Loucy (cell line): Measurements from ENCODE around the gene P2RX3.

Source experiments
- H2AFZ ChIP-seq: fragments of 200-600 bp; sonication (generic); 2 replicates; pipeline ENCODE4 v1.6.0; 2016; ENCODE audit warnings: antibody characterized with exemption, mild to moderate bottlenecking, low read length, moderate library complexity
- H3F3A ChIP-seq: fragments of 200-600 bp; 2 replicates; pipeline ENCODE4 v1.6.0; 2016; ENCODE audit warnings: antibody characterized with exemption, low read depth, mild to moderate bottlenecking
- H3K27me3 ChIP-seq: fragments of 200-600 bp; sonication (generic); 2 replicates; pipeline ENCODE4 v1.6.1; 2014; ENCODE audit warnings: low read length, mild to moderate bottlenecking; ENCODE audit not compliant: insufficient read depth, poor library complexity, severe bottlenecking
- H3K36me3 ChIP-seq: fragments of 200-600 bp; sonication (generic); 2 replicates; pipeline ENCODE4 v1.6.1; 2016; ENCODE audit warnings: low read length; ENCODE audit not compliant: insufficient read depth
- H3K4me1 ChIP-seq: fragments of 200-600 bp; sonication (generic); 2 replicates; pipeline ENCODE4 v1.5.1; 2014; ENCODE audit warnings: low read length, mild to moderate bottlenecking; ENCODE audit not compliant: insufficient read depth, poor library complexity, severe bottlenecking
- H3K4me2 ChIP-seq: fragments of 200-600 bp; sonication (generic); 2 replicates; pipeline ENCODE4 v1.6.0; 2014; ENCODE audit warnings: antibody characterized with exemption, low read length, low read depth, mild to moderate bottlenecking; ENCODE audit not compliant: poor library complexity, severe bottlenecking
- H3K4me3 ChIP-seq: fragments of 200-600 bp; sonication (generic); 2 replicates; pipeline ENCODE4 v1.5.1; 2014; ENCODE audit warnings: low read length, mild to moderate bottlenecking, mixed read lengths; ENCODE audit not compliant: poor library complexity, severe bottlenecking
- H3K79me2 ChIP-seq: fragments of 200-600 bp; sonication (generic); 2 replicates; pipeline ENCODE4 v1.6.1; 2014; ENCODE audit warnings: low read length; ENCODE audit not compliant: insufficient read depth
- H3K9ac ChIP-seq: fragments of 200-600 bp; sonication (generic); 2 replicates; pipeline ENCODE4 v1.6.0; 2014; ENCODE audit warnings: mild to moderate bottlenecking, low read depth, low read length, moderate library complexity; ENCODE audit not compliant: poor library complexity, severe bottlenecking
- H3K9me2 ChIP-seq: fragments of 200-600 bp; sonication (generic); replicated peaks from 2 replicates; pipeline ENCODE4 v1.6.1; 2016; ENCODE audit warnings: low read depth, low read length, mixed read lengths
- H3K9me3 ChIP-seq: fragments of 200-600 bp; sonication (generic); 2 replicates; pipeline ENCODE4 v1.6.1; 2014; ENCODE audit warnings: mild to moderate bottlenecking, antibody characterized with exemption, low read length, low read depth; ENCODE audit not compliant: insufficient read depth
- H4K20me1 ChIP-seq: fragments of 200-600 bp; sonication (generic); 2 replicates; pipeline ENCODE4 v1.6.0; 2014; ENCODE audit warnings: antibody characterized with exemption, low read length, mild to moderate bottlenecking; ENCODE audit not compliant: insufficient read depth, poor library complexity, severe bottlenecking
- EZH2phosphoT487 ChIP-seq: fragments of 200-600 bp; IDR thresholded peaks from 2 replicates; pipeline ENCODE4 v1.6.1; 2018; ENCODE audit warnings: antibody characterized with exemption, mild to moderate bottlenecking, moderate library complexity, borderline replicate concordance
- TF ChIP-seq, protein P1 (sequence below): fragments of 200-600 bp; sonication (generic); conservative IDR thresholded peaks from 2 replicates; pipeline ENCODE4 v1.5.1; 2014; ENCODE audit warnings: mild to moderate bottlenecking, antibody characterized with exemption, low read length

The P2RX3 gene

DNA sequence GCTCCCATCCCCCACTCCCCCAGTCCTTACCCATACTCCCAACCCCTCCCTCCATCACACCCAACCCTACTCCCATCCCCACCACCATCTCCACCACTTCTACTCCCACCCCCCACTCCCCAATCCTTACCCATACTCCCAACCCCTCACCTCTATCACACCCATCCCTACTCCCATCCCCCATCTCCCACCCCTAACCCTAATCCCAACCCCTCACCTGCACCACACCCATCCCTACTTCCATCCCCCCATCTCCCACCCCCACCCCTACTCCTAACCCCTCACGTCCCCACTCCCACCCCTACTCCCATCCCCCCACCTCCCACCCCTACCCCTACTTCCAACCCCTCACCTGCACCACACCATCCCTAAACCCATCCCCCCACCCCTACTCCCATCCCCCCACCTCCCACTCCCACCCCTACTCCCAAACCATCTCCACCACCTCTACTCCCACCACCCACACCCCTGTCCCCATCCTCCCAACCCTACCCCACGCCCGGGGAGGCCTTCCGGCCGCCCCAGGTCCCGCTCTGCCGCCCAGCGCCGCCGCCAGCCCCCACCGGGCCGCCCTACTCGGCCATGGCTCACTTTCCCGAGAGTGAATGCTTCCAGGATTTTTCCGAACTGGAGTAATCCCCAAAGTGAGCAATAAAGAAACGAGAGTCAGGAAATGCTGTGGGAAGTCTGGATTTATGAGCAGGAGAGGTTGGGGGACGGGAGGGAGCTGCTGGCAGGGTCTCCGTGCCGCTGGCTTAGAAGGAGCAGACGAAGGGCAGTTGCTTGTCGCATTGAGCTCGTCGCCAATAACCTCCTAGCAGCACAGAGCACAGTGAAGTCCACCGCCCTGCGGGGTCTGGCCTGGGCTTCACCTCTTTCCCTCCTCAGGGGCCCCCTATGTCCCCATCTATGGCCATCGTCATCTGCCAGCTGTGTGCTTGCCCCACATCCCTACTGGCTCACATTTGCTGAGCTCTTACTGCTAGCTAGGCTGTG is 38.2 kb downstream of the P2RX3 start:
- TF ChIP-seq EZH2phosphoT487, result no peak
- TF ChIP-seq, protein P1, sequence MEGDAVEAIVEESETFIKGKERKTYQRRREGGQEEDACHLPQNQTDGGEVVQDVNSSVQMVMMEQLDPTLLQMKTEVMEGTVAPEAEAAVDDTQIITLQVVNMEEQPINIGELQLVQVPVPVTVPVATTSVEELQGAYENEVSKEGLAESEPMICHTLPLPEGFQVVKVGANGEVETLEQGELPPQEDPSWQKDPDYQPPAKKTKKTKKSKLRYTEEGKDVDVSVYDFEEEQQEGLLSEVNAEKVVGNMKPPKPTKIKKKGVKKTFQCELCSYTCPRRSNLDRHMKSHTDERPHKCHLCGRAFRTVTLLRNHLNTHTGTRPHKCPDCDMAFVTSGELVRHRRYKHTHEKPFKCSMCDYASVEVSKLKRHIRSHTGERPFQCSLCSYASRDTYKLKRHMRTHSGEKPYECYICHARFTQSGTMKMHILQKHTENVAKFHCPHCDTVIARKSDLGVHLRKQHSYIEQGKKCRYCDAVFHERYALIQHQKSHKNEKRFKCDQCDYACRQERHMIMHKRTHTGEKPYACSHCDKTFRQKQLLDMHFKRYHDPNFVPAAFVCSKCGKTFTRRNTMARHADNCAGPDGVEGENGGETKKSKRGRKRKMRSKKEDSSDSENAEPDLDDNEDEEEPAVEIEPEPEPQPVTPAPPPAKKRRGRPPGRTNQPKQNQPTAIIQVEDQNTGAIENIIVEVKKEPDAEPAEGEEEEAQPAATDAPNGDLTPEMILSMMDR, result no peak
- Histone ChIP-seq H2AFZ (no peak overlapping the region), H3F3A (no peaks in the 10 kb centered on the region), H3K36me3 (no peaks in the 10 kb centered on the region), H3K4me1 (peaks cover 2% of the 10 kb centered on the region), H3K27me3 (no peaks in the 10 kb centered on the region), H3K9me2 (no peaks in the 10 kb centered on the region), H4K20me1 (no peaks in the 10 kb centered on the region), H3K79me2 (no peaks in the 10 kb centered on the region), H3K9me3 (no peaks in the 10 kb centered on the region), H3K4me3 (no peak overlapping the region), H3K9ac (no peak overlapping the region), H3K4me2 (no peak overlapping the region)

DNA sequence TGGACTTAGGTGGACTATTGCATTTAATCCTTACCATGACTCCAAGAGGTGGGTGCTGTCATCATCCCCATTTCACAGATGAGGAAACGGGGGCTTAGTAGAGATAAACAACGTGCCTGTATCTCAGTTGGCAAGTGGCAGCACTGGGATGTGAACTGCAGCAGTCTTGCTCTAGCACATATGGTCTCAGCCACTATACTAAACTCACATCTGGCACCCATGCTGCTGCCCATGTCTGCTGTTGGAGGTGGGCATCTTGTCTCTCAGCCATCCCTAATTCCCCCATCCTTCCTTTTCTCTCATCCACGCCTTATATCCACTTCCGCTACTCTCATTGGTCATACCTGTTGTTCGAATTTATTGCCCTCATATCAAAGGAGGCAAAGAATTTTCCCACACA is 39.0 kb downstream of the P2RX3 start:
- H3K36me3 ChIP-seq, result no peaks in the 10 kb centered on the region
- H4K20me1 ChIP-seq, result no peaks in the 10 kb centered on the region
- no peaks in the 10 kb centered on the region for H3F3A ChIP-seq
- no peak overlapping the region for H3K4me3 ChIP-seq
- H3K4me2 ChIP-seq, result no peak overlapping the region
- H3K79me2 ChIP-seq, result no peaks in the 10 kb centered on the region
- H3K9me2 ChIP-seq, result no peaks in the 10 kb centered on the region
- TF ChIP-seq EZH2phosphoT487, result no peak
- TF ChIP-seq, protein P1, result no peak
- no peak overlapping the region for H2AFZ ChIP-seq
- no peak overlapping the region for H3K9ac ChIP-seq
- no peaks in the 10 kb centered on the region for H3K4me1 ChIP-seq
- H3K27me3 ChIP-seq, result no peaks in the 10 kb centered on the region
- no peaks in the 10 kb centered on the region for H3K9me3 ChIP-seq

DNA sequence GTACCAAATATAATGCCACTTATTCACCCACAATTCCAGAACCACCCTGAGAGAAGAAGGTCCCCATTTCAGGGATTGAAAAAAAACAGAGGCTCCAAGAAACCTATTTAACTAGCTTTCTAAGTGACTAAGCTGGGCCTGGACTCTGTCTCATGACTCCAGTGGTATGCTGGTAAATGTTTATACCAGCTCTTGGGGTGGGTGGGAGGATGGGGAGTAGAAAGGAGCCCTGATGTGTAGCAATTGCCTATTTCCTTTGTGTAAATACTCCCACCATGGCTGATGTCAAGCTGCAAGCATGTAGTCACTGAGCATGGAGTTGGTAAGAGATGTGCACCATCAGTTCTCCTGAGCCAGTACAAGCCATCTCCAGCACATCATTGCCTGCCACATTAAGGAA is 40.0 kb downstream of the P2RX3 start:
- Histone ChIP-seq H3K4me3 (no peak overlapping the region), H3K4me2 (no peak overlapping the region), H3K9me3 (no peaks in the 10 kb centered on the region), H3K9me2 (no peaks in the 10 kb centered on the region), H3K36me3 (no peaks in the 10 kb centered on the region), H3K4me1 (no peaks in the 10 kb centered on the region), H3K79me2 (no peaks in the 10 kb centered on the region), H3K9ac (no peak overlapping the region), H2AFZ (no peak overlapping the region), H3F3A (no peaks in the 10 kb centered on the region), H3K27me3 (no peaks in the 10 kb centered on the region), H4K20me1 (no peaks in the 10 kb centered on the region)
- TF ChIP-seq, protein P1, result no peak
- no peak for TF ChIP-seq EZH2phosphoT487
